Neutrophil (primary cell): ENCODE results near the gene PTHLH.

Experiments used
- H3K27ac ChIP-seq: fragments of 200-600 bp; sonication (generic); 2 replicates; pipeline ENCODE4 v1.5.1; 2016; ENCODE audit warnings: mild to moderate bottlenecking, moderate library complexity
- H3K27me3 ChIP-seq: fragments of 200-600 bp; sonication (generic); 2 replicates; pipeline ENCODE4 v1.6.0; 2016; ENCODE audit warnings: mild to moderate bottlenecking
- H3K36me3 ChIP-seq: fragments of 200-600 bp; sonication (generic); 2 replicates; pipeline ENCODE4 v1.5.1; 2017
- H3K4me1 ChIP-seq, 2 experiments: fragments of 200-600 bp in 1 of 2; sonication (generic) in 1 of 2; 1 replicate in 1 of 2; 2 replicates in 1 of 2; pipeline versions ENCODE4 v1.5.1 to v1.6.1; 2013 to 2016; ENCODE audit warnings: low read depth in 1 of 2, low read length in 1 of 2, mild to moderate bottlenecking in 1 of 2, moderate library complexity in 1 of 2; ENCODE audit not compliant: control insufficient read depth in 1 of 2, insufficient read depth in 1 of 2
- H3K4me3 ChIP-seq, 2 experiments: fragments of 200-600 bp in 1 of 2; sonication (generic) in 1 of 2; 1 replicate in 1 of 2; 2 replicates in 1 of 2; pipeline ENCODE4 v1.5.1; 2013 to 2016; ENCODE audit warnings: low read depth in 1 of 2, low read length in 1 of 2, mild to moderate bottlenecking in 1 of 2, moderate library complexity in 1 of 2
- H3K9me3 ChIP-seq: fragments of 200-600 bp; sonication (generic); 2 replicates; pipeline ENCODE4 v1.5.1; 2016
- TF ChIP-seq, protein P1 (sequence below): fragments of 200-600 bp; sonication (generic); IDR thresholded peaks from 2 replicates; pipeline ENCODE4 v1.5.1; 2016; ENCODE audit warnings: antibody characterized with exemption

Gene PTHLH

DNA sequence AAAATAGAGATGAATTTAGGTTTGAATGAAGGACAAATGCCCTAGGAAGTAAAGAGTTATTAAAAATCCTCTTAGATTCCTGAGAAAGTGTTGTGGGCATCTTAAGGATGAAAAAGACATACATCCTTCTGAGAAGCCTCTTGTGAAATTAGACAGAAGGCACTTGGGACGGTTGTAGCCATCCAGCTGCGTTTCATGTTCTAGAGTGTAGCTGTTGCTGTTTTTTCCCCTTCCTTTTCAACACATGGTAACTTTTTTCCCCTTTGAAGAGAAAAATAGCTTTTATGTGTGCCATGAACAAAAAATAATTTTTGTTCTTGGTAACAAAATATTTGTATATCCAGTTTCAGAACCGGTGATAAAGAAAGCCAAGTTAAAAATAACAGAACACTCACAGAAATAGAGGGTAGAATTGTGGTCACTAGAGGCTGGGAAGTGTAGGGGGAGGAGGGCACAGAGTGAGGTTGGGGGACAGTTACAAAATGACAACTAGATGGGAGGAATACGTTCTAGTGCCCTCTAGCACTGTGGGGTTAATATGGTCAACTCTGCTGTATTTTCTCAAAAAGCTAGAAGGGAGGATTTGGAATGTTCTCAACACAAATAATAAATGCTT, 58.4 kb downstream of the PTHLH start:
- Histone ChIP-seq H3K4me1 (no peaks in the 10 kb centered on the region), H3K36me3 (no peaks in the 10 kb centered on the region), H3K4me3 (no peak overlapping the region), H3K27me3 (peaks cover 17% of the 10 kb centered on the region), H3K9me3 (no peaks in the 10 kb centered on the region), H3K27ac (no peak overlapping the region)
- TF ChIP-seq, protein P1, sequence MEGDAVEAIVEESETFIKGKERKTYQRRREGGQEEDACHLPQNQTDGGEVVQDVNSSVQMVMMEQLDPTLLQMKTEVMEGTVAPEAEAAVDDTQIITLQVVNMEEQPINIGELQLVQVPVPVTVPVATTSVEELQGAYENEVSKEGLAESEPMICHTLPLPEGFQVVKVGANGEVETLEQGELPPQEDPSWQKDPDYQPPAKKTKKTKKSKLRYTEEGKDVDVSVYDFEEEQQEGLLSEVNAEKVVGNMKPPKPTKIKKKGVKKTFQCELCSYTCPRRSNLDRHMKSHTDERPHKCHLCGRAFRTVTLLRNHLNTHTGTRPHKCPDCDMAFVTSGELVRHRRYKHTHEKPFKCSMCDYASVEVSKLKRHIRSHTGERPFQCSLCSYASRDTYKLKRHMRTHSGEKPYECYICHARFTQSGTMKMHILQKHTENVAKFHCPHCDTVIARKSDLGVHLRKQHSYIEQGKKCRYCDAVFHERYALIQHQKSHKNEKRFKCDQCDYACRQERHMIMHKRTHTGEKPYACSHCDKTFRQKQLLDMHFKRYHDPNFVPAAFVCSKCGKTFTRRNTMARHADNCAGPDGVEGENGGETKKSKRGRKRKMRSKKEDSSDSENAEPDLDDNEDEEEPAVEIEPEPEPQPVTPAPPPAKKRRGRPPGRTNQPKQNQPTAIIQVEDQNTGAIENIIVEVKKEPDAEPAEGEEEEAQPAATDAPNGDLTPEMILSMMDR = no peak

DNA sequence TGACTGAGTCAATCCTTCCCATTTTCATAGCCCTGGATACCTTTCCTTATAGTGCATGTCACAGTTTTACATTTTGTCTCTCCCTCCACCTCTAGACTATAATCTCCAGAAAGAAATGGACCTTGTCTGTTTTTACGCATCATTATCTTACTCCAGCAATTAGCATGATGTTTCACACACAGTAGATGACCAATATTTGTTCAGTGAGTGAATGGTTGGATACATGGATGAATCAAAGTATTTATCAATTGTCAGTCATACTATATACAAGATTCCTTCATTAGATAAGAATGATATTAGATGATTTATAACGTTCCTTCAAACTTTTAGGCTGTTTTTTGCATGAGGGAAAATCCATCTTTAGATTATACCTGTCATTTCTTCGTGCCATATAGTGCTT, 61.1 kb downstream of the PTHLH start:
- no peak overlapping the region for H3K27ac ChIP-seq
- no peaks in the 10 kb centered on the region for H3K4me1 ChIP-seq
- H3K4me3 ChIP-seq = no peak overlapping the region
- H3K36me3 ChIP-seq = no peaks in the 10 kb centered on the region
- H3K27me3 ChIP-seq = peaks cover 17% of the 10 kb centered on the region
- no peaks in the 10 kb centered on the region for H3K9me3 ChIP-seq
- TF ChIP-seq, protein P1 = no peak
